Neural cell (in vitro differentiated cells): Measurements from ENCODE around the gene GJA9. TPM values are rescaled to one million over a fixed set of nuclear protein-coding genes. Genes with fewer than 3 reads are reported as not detected.

ENCODE experiments used
- H2AFZ ChIP-seq: fragments of 200-600, 300-800 bp; sonication (generic), shearing (Covaris generic); 2 replicates; pipeline ENCODE4 v1.6.0; 2014; ENCODE audit warnings: low read depth, mild to moderate bottlenecking, antibody characterized with exemption, low read length, moderate library complexity
- H3F3A ChIP-seq: fragments of 200-600 bp; shearing (Covaris generic); 2 replicates; pipeline ENCODE4 v1.6.1; 2016; ENCODE audit warnings: mild to moderate bottlenecking, moderate library complexity, mixed read lengths, antibody characterized with exemption, low read length; ENCODE audit not compliant: insufficient read depth, poor library complexity, severe bottlenecking
- H3K27ac ChIP-seq: fragments of 200-600, 300-800 bp; sonication (generic), shearing (Covaris generic); 2 replicates; pipeline ENCODE4 v1.5.1; 2014; ENCODE audit warnings: mild to moderate bottlenecking, low read length, moderate library complexity
- H3K27me3 ChIP-seq: fragments of 300-800, 200-600 bp; sonication (generic), shearing (Covaris generic); 2 replicates; pipeline ENCODE4 v1.6.0; 2014; ENCODE audit warnings: mild to moderate bottlenecking, low read depth, low read length, moderate library complexity; ENCODE audit not compliant: insufficient read depth
- H3K36me3 ChIP-seq: fragments of 300-800, 200-600 bp; sonication (generic), shearing (Covaris generic); 2 replicates; pipeline ENCODE4 v1.5.1; 2014; ENCODE audit warnings: mild to moderate bottlenecking, antibody characterized with exemption, low read length, moderate library complexity; ENCODE audit not compliant: insufficient read depth
- H3K4me2 ChIP-seq: fragments of 300-800, 200-600 bp; sonication (generic), shearing (Covaris generic); 2 replicates; pipeline ENCODE4 v1.6.0; 2014; ENCODE audit warnings: mild to moderate bottlenecking, low read length
- H3K4me3 ChIP-seq: fragments of 300-800, 200-600 bp; sonication (generic), shearing (Covaris generic); 2 replicates; pipeline ENCODE4 v1.5.1; 2014; ENCODE audit warnings: mild to moderate bottlenecking, low read length, moderate library complexity
- H3K79me2 ChIP-seq: fragments of 200-600 bp; shearing (Covaris generic); replicated peaks from 2 replicates; pipeline ENCODE4 v1.6.0; 2014; ENCODE audit warnings: mild to moderate bottlenecking, low read length, moderate library complexity; ENCODE audit not compliant: insufficient read depth
- H3K9ac ChIP-seq: fragments of 300-800, 200-600 bp; sonication (generic), shearing (Covaris generic); 2 replicates; pipeline ENCODE4 v1.6.1; 2016; ENCODE audit warnings: mild to moderate bottlenecking, low read length, mixed read lengths
- H3K9me2 ChIP-seq: fragments of 200-600 bp; shearing (Covaris generic); 2 replicates; pipeline ENCODE4 v1.6.1; 2016; ENCODE audit warnings: mild to moderate bottlenecking, low read length, mixed read lengths; ENCODE audit not compliant: insufficient read depth
- H3K9me3 ChIP-seq: fragments of 200-600, 300-800 bp; sonication (generic), shearing (Covaris generic); 2 replicates; pipeline ENCODE4 v1.6.1; 2016; ENCODE audit warnings: mild to moderate bottlenecking, mixed run types, low read length, moderate library complexity, mixed read lengths
- H4K20me1 ChIP-seq: fragments of 200-600 bp; shearing (Covaris generic); 2 replicates; pipeline ENCODE4 v1.6.1; 2016; ENCODE audit warnings: mild to moderate bottlenecking, mixed run types; ENCODE audit not compliant: insufficient read depth
- EP300 ChIP-seq: fragments of 450-650 bp; conservative IDR thresholded peaks from 2 replicates; pipeline ENCODE4 v1.6.1; 2014; ENCODE audit warnings: antibody characterized with exemption, mild to moderate bottlenecking, moderate library complexity; ENCODE audit not compliant: poor library complexity, severe bottlenecking
- EZH2 ChIP-seq: fragments of 200-600, 300-800 bp; shearing (Covaris generic), sonication (generic); IDR thresholded peaks from 2 replicates; pipeline ENCODE4 v1.6.1; 2014; ENCODE audit warnings: antibody characterized with exemption, low read length, borderline replicate concordance, mild to moderate bottlenecking; ENCODE audit not compliant: insufficient read depth, poor library complexity, severe bottlenecking
- MXI1 ChIP-seq: fragments of 450-650 bp; conservative IDR thresholded peaks from 2 replicates; pipeline ENCODE4 v1.6.1; 2014; ENCODE audit warnings: antibody characterized with exemption, mild to moderate bottlenecking; ENCODE audit not compliant: poor library complexity, severe bottlenecking
- POLR2AphosphoS5 ChIP-seq: IDR thresholded peaks from 2 replicates; pipeline ENCODE4 v1.6.1; 2012
- RAD21 ChIP-seq: fragments of 450-650 bp; conservative IDR thresholded peaks from 2 replicates; pipeline ENCODE4 v1.6.1; 2014; ENCODE audit warnings: antibody characterized with exemption, mild to moderate bottlenecking, moderate library complexity
- SMC3 ChIP-seq: fragments of 450-650 bp; conservative IDR thresholded peaks from 2 replicates; pipeline ENCODE4 v1.6.1; 2014; ENCODE audit warnings: antibody characterized with exemption, mild to moderate bottlenecking, moderate library complexity; ENCODE audit not compliant: poor library complexity
- TAF1 ChIP-seq: IDR thresholded peaks from 2 replicates; pipeline ENCODE4 v1.6.1; 2012; ENCODE audit warnings: low read depth
- polyA plus RNA-seq: library from polyadenylated mRNA; depleted of rRNA; stranded (reverse); fragments of >200 nt; gene quantifications from 2 replicates; pipeline ENCODE4 v1.2.3, GENCODE V29; 2014
- TF ChIP-seq, protein P1 (sequence below): fragments of 450-650 bp; IDR thresholded peaks from 2 replicates; pipeline ENCODE4 v1.5.1; 2014; ENCODE audit warnings: antibody characterized with exemption, mild to moderate bottlenecking, moderate library complexity; ENCODE audit not compliant: poor library complexity, severe bottlenecking
- TF ChIP-seq, protein P2 (sequence below): IDR thresholded peaks from 2 replicates; pipeline ENCODE4 v1.6.1; 2012; ENCODE audit warnings: borderline replicate concordance

The GJA9 gene
- polyA plus RNA-seq, 1 donor from 2014 or later = not detected

DNA sequence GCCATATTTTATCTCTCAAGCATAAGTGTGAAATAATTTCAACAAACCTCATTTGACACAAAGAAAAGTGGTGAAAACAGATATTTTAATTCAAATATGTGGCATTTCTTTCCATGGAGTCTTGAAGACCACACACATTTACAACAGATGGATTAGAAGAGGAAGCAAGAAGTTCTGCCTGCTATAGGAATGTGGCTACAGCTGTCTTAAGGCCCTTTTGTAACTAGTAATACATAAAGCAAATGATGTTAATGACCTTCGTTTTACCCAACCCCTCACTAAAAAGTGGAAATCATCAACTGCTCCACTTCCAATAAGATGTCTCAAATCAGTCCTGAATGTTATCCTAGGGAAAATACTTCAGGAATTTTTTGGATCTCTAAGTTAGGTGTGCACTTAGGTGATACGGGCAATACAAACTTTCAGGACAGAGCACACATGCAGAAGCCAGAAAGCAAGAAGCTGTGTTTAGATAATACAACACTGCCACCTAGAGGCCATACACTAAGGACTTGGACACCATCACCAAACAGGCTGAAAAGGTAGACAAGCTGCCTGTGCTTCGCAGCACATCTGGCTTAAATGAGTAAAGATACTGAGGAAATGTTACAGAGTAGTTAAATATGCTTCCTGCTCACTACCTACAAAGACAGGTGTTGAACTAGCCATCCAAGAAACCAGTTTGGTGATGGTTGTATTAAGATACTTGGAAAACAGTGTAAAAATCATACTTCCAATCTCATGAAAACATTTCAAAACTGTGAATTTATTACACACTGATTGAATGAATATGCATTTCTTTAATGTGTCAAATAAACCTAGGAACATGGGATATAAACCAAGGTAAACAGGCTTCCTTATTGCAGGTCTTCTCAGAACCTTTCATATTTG lies 46.2 kb downstream of the GJA9 start:
- Histone ChIP-seq H3K36me3 (peaks cover 5% of the 10 kb centered on the region), H4K20me1 (no peaks in the 10 kb centered on the region), H3K27me3 (no peaks in the 10 kb centered on the region), H3F3A (no peaks in the 10 kb centered on the region), H3K9ac (no peak overlapping the region), H3K4me2 (no peak overlapping the region), H3K27ac (no peak overlapping the region), H3K9me3 (no peaks in the 10 kb centered on the region), H3K9me2 (no peaks in the 10 kb centered on the region), H3K4me3 (no peak overlapping the region), H2AFZ (no peak overlapping the region), H3K79me2 (no peaks in the 10 kb centered on the region)
- TF ChIP-seq POLR2AphosphoS5 (no peak), TAF1 (no peak), EZH2 (no peak), SMC3 (peak; percentile 96), RAD21 (peak; percentile 97), MXI1 (peak; percentile 39), EP300 (no peak)
- TF ChIP-seq, protein P1, sequence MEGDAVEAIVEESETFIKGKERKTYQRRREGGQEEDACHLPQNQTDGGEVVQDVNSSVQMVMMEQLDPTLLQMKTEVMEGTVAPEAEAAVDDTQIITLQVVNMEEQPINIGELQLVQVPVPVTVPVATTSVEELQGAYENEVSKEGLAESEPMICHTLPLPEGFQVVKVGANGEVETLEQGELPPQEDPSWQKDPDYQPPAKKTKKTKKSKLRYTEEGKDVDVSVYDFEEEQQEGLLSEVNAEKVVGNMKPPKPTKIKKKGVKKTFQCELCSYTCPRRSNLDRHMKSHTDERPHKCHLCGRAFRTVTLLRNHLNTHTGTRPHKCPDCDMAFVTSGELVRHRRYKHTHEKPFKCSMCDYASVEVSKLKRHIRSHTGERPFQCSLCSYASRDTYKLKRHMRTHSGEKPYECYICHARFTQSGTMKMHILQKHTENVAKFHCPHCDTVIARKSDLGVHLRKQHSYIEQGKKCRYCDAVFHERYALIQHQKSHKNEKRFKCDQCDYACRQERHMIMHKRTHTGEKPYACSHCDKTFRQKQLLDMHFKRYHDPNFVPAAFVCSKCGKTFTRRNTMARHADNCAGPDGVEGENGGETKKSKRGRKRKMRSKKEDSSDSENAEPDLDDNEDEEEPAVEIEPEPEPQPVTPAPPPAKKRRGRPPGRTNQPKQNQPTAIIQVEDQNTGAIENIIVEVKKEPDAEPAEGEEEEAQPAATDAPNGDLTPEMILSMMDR = peak; percentile 94
- TF ChIP-seq, protein P2, sequence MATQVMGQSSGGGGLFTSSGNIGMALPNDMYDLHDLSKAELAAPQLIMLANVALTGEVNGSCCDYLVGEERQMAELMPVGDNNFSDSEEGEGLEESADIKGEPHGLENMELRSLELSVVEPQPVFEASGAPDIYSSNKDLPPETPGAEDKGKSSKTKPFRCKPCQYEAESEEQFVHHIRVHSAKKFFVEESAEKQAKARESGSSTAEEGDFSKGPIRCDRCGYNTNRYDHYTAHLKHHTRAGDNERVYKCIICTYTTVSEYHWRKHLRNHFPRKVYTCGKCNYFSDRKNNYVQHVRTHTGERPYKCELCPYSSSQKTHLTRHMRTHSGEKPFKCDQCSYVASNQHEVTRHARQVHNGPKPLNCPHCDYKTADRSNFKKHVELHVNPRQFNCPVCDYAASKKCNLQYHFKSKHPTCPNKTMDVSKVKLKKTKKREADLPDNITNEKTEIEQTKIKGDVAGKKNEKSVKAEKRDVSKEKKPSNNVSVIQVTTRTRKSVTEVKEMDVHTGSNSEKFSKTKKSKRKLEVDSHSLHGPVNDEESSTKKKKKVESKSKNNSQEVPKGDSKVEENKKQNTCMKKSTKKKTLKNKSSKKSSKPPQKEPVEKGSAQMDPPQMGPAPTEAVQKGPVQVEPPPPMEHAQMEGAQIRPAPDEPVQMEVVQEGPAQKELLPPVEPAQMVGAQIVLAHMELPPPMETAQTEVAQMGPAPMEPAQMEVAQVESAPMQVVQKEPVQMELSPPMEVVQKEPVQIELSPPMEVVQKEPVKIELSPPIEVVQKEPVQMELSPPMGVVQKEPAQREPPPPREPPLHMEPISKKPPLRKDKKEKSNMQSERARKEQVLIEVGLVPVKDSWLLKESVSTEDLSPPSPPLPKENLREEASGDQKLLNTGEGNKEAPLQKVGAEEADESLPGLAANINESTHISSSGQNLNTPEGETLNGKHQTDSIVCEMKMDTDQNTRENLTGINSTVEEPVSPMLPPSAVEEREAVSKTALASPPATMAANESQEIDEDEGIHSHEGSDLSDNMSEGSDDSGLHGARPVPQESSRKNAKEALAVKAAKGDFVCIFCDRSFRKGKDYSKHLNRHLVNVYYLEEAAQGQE = no peak

DNA sequence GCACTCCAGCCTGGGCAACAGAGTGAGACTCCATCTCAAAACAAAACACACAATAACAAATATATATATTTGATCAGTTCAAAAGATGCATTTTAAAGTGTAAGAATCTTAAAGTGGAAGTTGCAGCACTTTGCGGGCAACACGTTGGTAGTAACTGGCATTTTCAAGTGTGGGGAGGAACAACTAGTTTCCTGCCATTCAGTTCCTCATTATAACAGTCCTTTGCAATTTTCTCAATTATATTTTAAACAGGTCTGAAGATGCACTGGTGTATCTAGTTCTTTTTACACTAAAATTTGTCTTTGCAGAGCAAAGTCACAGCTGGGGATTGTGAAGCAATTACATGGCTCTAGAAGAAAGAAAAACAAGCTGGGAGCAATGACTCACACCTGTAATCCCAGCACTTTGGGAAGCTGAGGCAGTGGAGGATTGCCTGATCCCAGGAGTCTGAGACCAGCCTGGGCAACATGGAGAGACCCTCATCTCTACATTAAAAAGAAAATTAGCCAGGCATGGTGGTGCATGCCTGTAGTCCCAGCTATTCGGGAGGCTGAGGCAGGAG lies 47.1 kb downstream of the GJA9 start:
- Histone ChIP-seq H3K27ac (no peak overlapping the region), H3K9me3 (no peaks in the 10 kb centered on the region), H3K4me3 (no peak overlapping the region), H2AFZ (no peak overlapping the region), H3K27me3 (no peaks in the 10 kb centered on the region), H3F3A (no peaks in the 10 kb centered on the region), H4K20me1 (no peaks in the 10 kb centered on the region), H3K36me3 (peaks cover 3% of the 10 kb centered on the region), H3K4me2 (no peak overlapping the region), H3K9ac (no peak overlapping the region), H3K79me2 (no peaks in the 10 kb centered on the region), H3K9me2 (no peaks in the 10 kb centered on the region)
- TF ChIP-seq SMC3 (no peak), POLR2AphosphoS5 (no peak), MXI1 (no peak), RAD21 (no peak), TAF1 (no peak), EP300 (no peak), EZH2 (no peak)
- TF ChIP-seq, protein P2 = no peak
- TF ChIP-seq, protein P1 = no peak
